Measurements from ENCODE around the gene CCSER1. TPM values are rescaled to one million over a fixed set of nuclear protein-coding genes. Genes with fewer than 3 reads are reported as not detected.

Gene CCSER1
- total RNA-seq, 2 experiments from 2014 or later = not detected

DNA sequence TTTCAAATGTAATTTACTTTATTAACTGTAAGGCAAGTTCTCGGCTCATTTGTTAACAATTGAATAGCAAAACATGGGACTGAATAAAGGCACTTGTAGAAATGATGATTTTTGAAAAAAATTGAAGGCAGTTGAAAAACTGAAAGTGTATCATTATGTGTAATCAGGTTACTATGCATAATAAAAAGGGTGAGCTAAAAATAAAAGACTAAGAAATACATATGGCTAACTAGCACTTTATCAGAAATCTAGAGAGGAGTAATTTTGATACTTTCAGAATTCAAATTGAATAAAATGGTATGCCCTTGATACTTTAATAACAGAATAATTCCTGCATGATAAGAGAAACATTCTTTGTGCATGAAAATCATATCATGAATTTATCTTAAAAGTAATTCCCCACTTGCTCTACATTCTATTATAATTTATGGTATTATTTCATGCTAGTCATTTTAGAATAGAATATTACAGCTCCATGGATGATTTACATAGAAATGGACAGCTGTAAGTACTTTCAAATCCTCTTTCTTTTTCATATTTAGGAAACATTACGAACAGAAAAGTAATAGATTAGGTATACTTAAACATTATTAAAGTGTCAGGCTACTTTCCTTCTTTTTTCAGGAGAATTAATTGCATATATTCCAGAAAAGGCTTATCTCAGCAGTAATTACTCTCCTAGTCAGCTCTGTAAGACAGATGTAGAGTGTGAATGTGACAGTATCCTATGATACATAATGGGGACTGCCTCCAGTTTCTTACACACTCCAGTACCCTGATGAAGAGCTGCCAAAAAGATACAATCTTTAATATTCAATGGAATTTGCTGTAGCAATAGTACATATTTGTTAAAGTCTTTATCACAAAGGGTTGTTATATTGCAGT, 697.3 kb downstream of the CCSER1 start:
- ChIA-PET CTCF (ENCODE audit: unreplicated experiment) (no interaction called here), POLR2A (interaction anchor here (0.6 to 0.7 kb wide), 2 partner anchors 17 to 315 kb away, joined by 3 to 4 read pairs; no protein-coding TSS in a partner anchor)
- Histone ChIP-seq H3K4me2 (ENCODE audit: low read length) (no peak overlapping the region), H2AFZ (ENCODE audit: low read length) (no peak overlapping the region), H3K4me1 (ENCODE audit: insufficient read depth, low read length, poor library complexity, severe bottlenecking) (no peaks in the 10 kb centered on the region), H3K9me2 (ENCODE audit: insufficient read depth, low read length) (no peaks in the 10 kb centered on the region), H3K36me3 (ENCODE audit: insufficient read depth, low read length) (no peaks in the 10 kb centered on the region), H4K20me1 (ENCODE audit: insufficient read depth, low read length) (no peaks in the 10 kb centered on the region), H3K9me3 (ENCODE audit: low read length) (no peaks in the 10 kb centered on the region), H3K4me3 (ENCODE audit: low read depth, low read length, poor library complexity, severe bottlenecking) (no peak overlapping the region), H3K27ac (ENCODE audit: low read depth, low read length, poor library complexity, severe bottlenecking) (no peak overlapping the region), H3K79me2 (ENCODE audit: insufficient read depth, low read depth, low read length) (no peaks in the 10 kb centered on the region)
- no peak for DNase-seq (ENCODE audit: low spot score)
- no TSS peak for BruUV-seq (replicated peaks)
- TF ChIP-seq, protein P1, sequence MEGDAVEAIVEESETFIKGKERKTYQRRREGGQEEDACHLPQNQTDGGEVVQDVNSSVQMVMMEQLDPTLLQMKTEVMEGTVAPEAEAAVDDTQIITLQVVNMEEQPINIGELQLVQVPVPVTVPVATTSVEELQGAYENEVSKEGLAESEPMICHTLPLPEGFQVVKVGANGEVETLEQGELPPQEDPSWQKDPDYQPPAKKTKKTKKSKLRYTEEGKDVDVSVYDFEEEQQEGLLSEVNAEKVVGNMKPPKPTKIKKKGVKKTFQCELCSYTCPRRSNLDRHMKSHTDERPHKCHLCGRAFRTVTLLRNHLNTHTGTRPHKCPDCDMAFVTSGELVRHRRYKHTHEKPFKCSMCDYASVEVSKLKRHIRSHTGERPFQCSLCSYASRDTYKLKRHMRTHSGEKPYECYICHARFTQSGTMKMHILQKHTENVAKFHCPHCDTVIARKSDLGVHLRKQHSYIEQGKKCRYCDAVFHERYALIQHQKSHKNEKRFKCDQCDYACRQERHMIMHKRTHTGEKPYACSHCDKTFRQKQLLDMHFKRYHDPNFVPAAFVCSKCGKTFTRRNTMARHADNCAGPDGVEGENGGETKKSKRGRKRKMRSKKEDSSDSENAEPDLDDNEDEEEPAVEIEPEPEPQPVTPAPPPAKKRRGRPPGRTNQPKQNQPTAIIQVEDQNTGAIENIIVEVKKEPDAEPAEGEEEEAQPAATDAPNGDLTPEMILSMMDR (conservative IDR thresholded peaks at IDR 0.05; ENCODE audit: low read length) = no peak
- TF ChIP-seq EZH2phosphoT487 (IDR thresholded peaks at IDR 0.05; ENCODE audit: borderline replicate concordance, low read depth, low read length) = no peak
- intact Hi-C loops (cut with micrococcal nuclease; ENCODE audit: unreplicated experiment) = no loop called here

DNA sequence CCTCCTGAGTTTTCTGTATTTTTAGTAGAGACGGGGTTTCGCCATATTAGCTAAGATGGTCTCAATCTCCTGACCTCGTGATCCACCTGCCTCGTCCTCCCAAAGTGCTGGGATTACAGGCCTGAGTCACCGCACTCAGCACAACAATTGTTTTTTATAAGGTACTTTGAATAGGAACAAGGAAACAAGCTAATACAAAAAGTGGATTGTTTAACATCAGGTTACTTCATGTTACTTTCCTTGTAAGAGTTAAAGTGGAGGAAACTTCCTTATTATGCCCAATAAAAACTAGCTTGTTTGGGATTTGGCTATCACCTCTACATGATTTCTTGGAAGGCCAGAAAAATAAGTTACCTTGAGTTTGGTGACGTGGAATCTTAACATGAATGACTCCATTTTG, 698.7 kb downstream of the CCSER1 start:
- H3K27ac ChIP-seq (ENCODE audit: low read depth, low read length, poor library complexity, severe bottlenecking) = no peak overlapping the region
- no peaks in the 10 kb centered on the region for H3K9me3 ChIP-seq (ENCODE audit: low read length)
- intact Hi-C loops (cut with micrococcal nuclease; ENCODE audit: unreplicated experiment) = no loop called here
- H3K36me3 ChIP-seq (ENCODE audit: insufficient read depth, low read length) = no peaks in the 10 kb centered on the region
- no peak overlapping the region for H2AFZ ChIP-seq (ENCODE audit: low read length)
- DNase-seq (ENCODE audit: low spot score) = no peak
- CTCF ChIA-PET (ENCODE audit: unreplicated experiment) = no interaction called here
- H3K4me1 ChIP-seq (ENCODE audit: insufficient read depth, low read length, poor library complexity, severe bottlenecking) = no peaks in the 10 kb centered on the region
- TF ChIP-seq, protein P1 (conservative IDR thresholded peaks at IDR 0.05; ENCODE audit: low read length) = no peak
- TF ChIP-seq EZH2phosphoT487 (IDR thresholded peaks at IDR 0.05; ENCODE audit: borderline replicate concordance, low read depth, low read length) = no peak
- no peak overlapping the region for H3K4me2 ChIP-seq (ENCODE audit: low read length)
- no peak overlapping the region for H3K4me3 ChIP-seq (ENCODE audit: low read depth, low read length, poor library complexity, severe bottlenecking)
- no peaks in the 10 kb centered on the region for H4K20me1 ChIP-seq (ENCODE audit: insufficient read depth, low read length)
- BruUV-seq (replicated peaks) = no TSS peak
- POLR2A ChIA-PET = no interaction called here
- no peaks in the 10 kb centered on the region for H3K79me2 ChIP-seq (ENCODE audit: insufficient read depth, low read depth, low read length)
- no peaks in the 10 kb centered on the region for H3K9me2 ChIP-seq (ENCODE audit: insufficient read depth, low read length)

DNA sequence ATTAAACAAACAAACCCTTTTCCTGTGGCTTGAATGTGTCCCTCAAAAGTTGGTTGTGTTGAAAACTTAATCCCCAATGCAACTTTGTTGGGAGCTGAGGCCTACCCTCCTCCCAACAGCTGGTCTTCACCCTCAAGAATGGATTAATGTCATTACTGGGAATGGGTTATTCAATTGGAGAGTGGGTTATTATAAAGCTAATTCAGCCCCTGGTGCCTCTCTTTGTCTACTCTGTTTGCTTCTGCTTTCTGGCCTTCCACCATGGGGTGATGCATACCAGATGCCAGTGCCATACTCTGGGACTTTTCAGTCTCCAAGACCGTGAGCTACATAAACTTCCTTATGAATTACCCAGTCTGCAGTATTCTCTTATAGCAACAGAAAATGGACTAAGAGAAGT, 706.5 kb downstream of the CCSER1 start:
- Histone ChIP-seq H3K36me3 (ENCODE audit: insufficient read depth, low read length) (no peaks in the 10 kb centered on the region), H3K9me3 (ENCODE audit: low read length) (no peaks in the 10 kb centered on the region), H3K4me3 (ENCODE audit: low read depth, low read length, poor library complexity, severe bottlenecking) (no peak overlapping the region), H3K27ac (ENCODE audit: low read depth, low read length, poor library complexity, severe bottlenecking) (no peak overlapping the region), H3K9me2 (ENCODE audit: insufficient read depth, low read length) (no peaks in the 10 kb centered on the region), H2AFZ (ENCODE audit: low read length) (no peak overlapping the region), H3K4me2 (ENCODE audit: low read length) (no peak overlapping the region), H4K20me1 (ENCODE audit: insufficient read depth, low read length) (no peaks in the 10 kb centered on the region), H3K4me1 (ENCODE audit: insufficient read depth, low read length, poor library complexity, severe bottlenecking) (no peaks in the 10 kb centered on the region), H3K79me2 (ENCODE audit: insufficient read depth, low read depth, low read length) (no peaks in the 10 kb centered on the region)
- BruUV-seq (replicated peaks) = no TSS peak
- ChIA-PET CTCF (ENCODE audit: unreplicated experiment) (no interaction called here), POLR2A (interaction anchor here (0.6 kb wide), 1 partner anchor 85 kb away, joined by 3 read pairs; no protein-coding TSS in a partner anchor)
- TF ChIP-seq, protein P1 (conservative IDR thresholded peaks at IDR 0.05; ENCODE audit: low read length) = no peak
- TF ChIP-seq EZH2phosphoT487 (IDR thresholded peaks at IDR 0.05; ENCODE audit: borderline replicate concordance, low read depth, low read length) = no peak
- DNase-seq (ENCODE audit: low spot score) = no peak
- intact Hi-C loops (cut with micrococcal nuclease; ENCODE audit: unreplicated experiment) = no loop called here
